HL-60 (cell line): ENCODE results near the gene NAIF1.

Experiments used
- DNase-seq, 2 experiments: peaks; one replicate each; pipeline ENCODE4 v3.0.0-alpha.2; 2010 to 2020; ENCODE audit warnings: low read depth in 1 of 2, low spot score in 1 of 2
- H3K27ac ChIP-seq: fragments of 250-450 bp; sonication (Bioruptor Pico); replicated peaks from 2 replicates; pipeline ENCODE4 v1.5.1; 2020; ENCODE audit warnings: mild to moderate bottlenecking, moderate library complexity
- H3K27me3 ChIP-seq: fragments of 250-450 bp; sonication (Bioruptor Pico); 2 replicates; pipeline ENCODE4 v1.5.1; 2021; ENCODE audit warnings: mild to moderate bottlenecking, moderate library complexity; ENCODE audit not compliant: insufficient read depth, poor library complexity, severe bottlenecking
- H3K4me3 ChIP-seq: replicated peaks from 2 replicates; pipeline ENCODE4 v1.5.1; 2011; ENCODE audit warnings: mild to moderate bottlenecking, control low read depth, low read length; ENCODE audit not compliant: insufficient read depth
- CTCF ChIP-seq: IDR thresholded peaks from one replicate; pipeline ENCODE4 v1.5.1; 2011; ENCODE audit warnings: low read length, control low read depth, inconsistent platforms; ENCODE audit not compliant: insufficient read depth
- GABPA ChIP-seq: IDR thresholded peaks from 2 replicates; pipeline ENCODE4 v1.6.1; 2012; ENCODE audit warnings: low read depth
- POLR2AphosphoS5 ChIP-seq: IDR thresholded peaks from 2 replicates; pipeline ENCODE4 v1.6.1; 2012; ENCODE audit warnings: low read depth
- REST ChIP-seq: IDR thresholded peaks from 2 replicates; pipeline ENCODE4 v1.6.1; 2012; ENCODE audit warnings: low read depth; ENCODE audit not compliant: insufficient replicate concordance
- SPI1 ChIP-seq: IDR thresholded peaks from 2 replicates; pipeline ENCODE4 v1.6.1; 2012; ENCODE audit warnings: low read depth, mild to moderate bottlenecking, borderline replicate concordance

NAIF1 gene

DNA sequence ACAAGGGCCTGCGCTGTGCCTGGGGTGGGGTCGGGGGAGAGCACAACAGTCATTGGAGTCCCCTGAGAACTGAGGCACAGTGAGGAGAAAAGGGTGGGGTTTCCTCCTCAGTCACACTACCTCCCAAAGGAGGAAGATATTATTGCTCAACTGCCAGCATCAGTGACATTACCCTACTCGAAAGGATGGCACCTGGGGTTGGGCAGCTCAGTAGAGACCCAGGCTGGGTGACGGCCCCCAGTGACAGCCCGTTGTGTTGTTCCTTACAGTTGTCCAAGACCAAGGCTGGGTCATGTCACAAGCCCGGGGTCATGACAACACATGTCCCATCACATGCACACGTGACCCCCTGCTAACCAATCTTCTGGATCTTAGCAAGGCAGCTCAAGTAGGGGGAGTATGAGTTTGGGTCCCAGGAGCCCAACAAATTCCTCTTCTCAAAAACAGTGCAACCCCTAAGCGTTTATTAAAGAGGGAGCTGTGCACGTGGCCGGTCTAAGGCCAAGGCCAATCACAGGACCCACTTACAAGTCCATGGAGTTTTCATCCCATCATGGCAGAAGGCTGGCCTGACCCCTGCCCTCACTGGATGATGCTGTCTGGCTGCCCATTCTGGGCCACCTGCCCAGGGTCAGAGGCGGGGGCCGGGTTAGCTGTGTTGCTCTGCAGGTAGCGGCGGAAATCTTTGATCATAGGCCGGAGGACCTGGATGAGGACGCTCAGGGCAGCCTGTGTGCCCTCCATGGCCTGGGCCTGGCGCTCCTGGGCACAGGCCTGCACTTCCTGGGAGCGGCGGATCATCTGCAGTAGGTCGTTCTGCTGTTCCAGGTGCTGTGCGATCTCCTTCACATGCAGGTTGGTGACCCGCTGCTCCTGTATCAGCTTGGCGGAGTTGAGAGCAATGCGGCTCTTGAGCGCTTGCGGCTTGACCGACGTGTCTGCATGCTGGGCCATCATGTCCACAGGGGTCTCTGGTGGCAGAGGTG is 4.0 kb downstream of the NAIF1 start:
- TF ChIP-seq SPI1 = no peak
- TF ChIP-seq REST = no peak
- TF ChIP-seq GABPA = no peak
- no peak for TF ChIP-seq POLR2AphosphoS5
- no peak for TF ChIP-seq CTCF

DNA sequence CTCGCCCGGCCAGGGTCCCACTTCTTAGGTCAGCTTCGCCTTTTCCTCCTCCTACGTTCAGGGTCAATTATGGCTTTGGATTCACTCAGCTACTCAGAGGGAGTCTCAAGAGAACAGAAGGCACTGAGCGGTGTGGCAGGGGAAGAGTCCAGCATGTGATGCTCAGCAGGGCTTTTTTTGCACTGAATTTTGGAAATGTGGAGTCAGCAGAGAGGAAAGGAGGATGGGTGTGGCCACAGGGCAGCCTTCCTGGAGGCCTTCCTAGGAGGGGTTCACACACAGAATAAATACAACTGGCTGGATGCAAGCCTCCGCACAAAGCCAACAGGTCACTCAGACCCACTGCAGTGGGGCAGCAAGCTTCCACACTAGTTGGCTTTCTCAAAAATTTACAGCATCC is 4.8 kb downstream of the NAIF1 start:
- no peaks in the 10 kb centered on the region for H3K27me3 ChIP-seq
- TF ChIP-seq GABPA = no peak
- TF ChIP-seq POLR2AphosphoS5 = no peak
- no peak for TF ChIP-seq CTCF
- TF ChIP-seq SPI1 = no peak
- no peak for TF ChIP-seq REST
- no peak overlapping the region for H3K27ac ChIP-seq
- no peak for DNase-seq
- no peak overlapping the region for H3K4me3 ChIP-seq

More for the DNA sequence above, 4.0 kb downstream of the NAIF1 start:
- DNase-seq = no peak
- no peak overlapping the region for H3K4me3 ChIP-seq
- no peaks in the 10 kb centered on the region for H3K27me3 ChIP-seq
- H3K27ac ChIP-seq = no peak overlapping the region

DNA sequence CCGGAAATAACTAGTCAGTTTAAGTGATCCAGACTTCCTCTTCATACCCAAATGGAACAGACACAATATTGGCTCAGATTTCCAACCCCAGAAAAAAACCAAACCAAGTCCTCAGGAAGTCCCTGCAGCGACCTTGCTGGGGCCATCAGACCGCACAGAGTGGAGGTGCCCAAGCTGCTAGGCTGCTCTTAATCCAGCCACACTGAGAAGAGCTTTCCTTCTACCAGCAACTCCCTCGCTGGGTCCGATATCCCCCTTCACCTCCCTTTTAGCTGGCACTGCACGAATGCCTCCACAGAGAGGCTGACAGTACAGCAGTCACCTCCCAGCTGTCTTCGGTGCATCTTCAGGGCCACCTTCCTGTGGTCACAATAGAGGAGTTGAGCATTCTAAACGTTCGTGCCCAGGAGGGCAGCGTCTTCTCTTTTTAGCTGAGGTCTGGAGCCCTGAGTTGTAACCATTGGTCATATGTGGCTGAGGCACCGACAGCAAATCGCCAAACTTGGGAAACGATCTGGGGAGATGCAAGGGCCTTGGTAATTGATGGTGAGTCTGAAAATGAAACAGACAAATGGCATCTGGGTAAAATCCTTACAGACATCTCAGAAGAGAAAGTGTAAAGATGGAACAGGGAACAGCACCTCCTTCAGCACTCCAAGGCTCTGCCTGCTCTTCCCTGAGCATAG is 5.7 kb downstream of the NAIF1 start:
- no peak for TF ChIP-seq REST
- no peak for TF ChIP-seq GABPA
- no peak for TF ChIP-seq CTCF
- no peak for TF ChIP-seq SPI1
- TF ChIP-seq POLR2AphosphoS5 = no peak
- peak in 1 of 2 experiments; percentile 21 for DNase-seq
- Histone ChIP-seq H3K4me3 (no peak overlapping the region), H3K27ac (no peak overlapping the region), H3K27me3 (no peaks in the 10 kb centered on the region)
